NT2/D1 (cell line): ENCODE results near the gene KCNJ6.

ENCODE experiments used
- YY1 ChIP-seq: IDR thresholded peaks from 2 replicates; pipeline ENCODE4 v1.6.1; 2011; ENCODE audit not compliant: insufficient read length, insufficient read depth
- ZNF274 ChIP-seq: IDR thresholded peaks from 2 replicates; pipeline ENCODE4 v1.6.1; 2011; ENCODE audit warnings: mild to moderate bottlenecking, low read depth, low read length

DNA sequence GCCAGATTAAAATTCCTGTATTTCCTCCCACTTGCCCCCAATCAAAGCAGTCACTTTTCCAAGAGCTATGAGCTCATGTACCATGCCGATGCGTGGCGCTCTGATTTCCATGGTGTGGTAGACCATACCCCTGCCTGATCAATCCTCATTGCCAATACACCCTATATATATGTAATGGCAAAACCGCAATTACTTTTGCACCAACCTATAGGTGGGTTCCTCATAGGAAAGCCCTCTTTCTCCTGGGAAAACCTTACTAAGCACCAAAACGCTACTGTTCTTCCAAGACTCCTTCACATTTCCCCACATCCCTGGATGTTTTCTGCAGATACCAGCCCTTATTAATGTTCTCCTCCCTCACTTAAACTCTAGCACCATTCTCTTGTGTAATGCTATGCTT, 11.0 kb downstream of the KCNJ6 start:
- TF ChIP-seq YY1, result no peak
- no peak for TF ChIP-seq ZNF274
